WTC11 (cell line): ENCODE measurements around the gene PRKCE.

Source experiments
- ETV6 ChIP-seq: sonication (generic); formaldehyde crosslinking; IDR thresholded peaks from 2 replicates; pipeline ENCODE4 v1.8.1; 2022; ENCODE audit warnings: mild to moderate bottlenecking, missing genetic modification reagents
- MXD4 ChIP-seq: fragments of 250-450 bp; sonication (Bioruptor Pico); IDR thresholded peaks from 2 replicates; pipeline ENCODE4 v1.8.0; 2021; ENCODE audit warnings: mild to moderate bottlenecking, moderate library complexity, borderline replicate concordance
- NFE2L1 ChIP-seq: sonication (generic); formaldehyde crosslinking; IDR thresholded peaks from 2 replicates; pipeline ENCODE4 v1.8.1; 2023; ENCODE audit warnings: missing genetic modification reagents
- SP1 ChIP-seq: sonication (generic); formaldehyde crosslinking; conservative IDR thresholded peaks from 2 replicates; pipeline ENCODE4 v1.8.1; 2022; ENCODE audit warnings: missing genetic modification reagents
- ZBTB21 ChIP-seq: sonication (generic); formaldehyde crosslinking; IDR thresholded peaks from 2 replicates; pipeline ENCODE4 v1.8.1; 2023; ENCODE audit warnings: mild to moderate bottlenecking, missing genetic modification reagents, borderline replicate concordance
- ZNF138 ChIP-seq: sonication (generic); formaldehyde crosslinking; conservative IDR thresholded peaks from 2 replicates; pipeline ENCODE4 v1.8.1; 2022; ENCODE audit warnings: mild to moderate bottlenecking, moderate library complexity, missing genetic modification reagents
- ZNF232 ChIP-seq: sonication (generic); formaldehyde crosslinking; IDR thresholded peaks from 2 replicates; pipeline ENCODE4 v1.8.0; 2022; ENCODE audit warnings: mild to moderate bottlenecking, missing genetic modification reagents
- ZNF423 ChIP-seq: fragments of 250-450 bp; sonication (Bioruptor Pico); IDR thresholded peaks from 2 replicates; pipeline ENCODE4 v2.1.2; 2022; ENCODE audit warnings: mild to moderate bottlenecking, moderate library complexity
- TF ChIP-seq, protein P1 (sequence below): sonication (generic); formaldehyde crosslinking; IDR thresholded peaks from 2 replicates; pipeline ENCODE4 v1.8.1; 2023; ENCODE audit warnings: mild to moderate bottlenecking, missing genetic modification reagents, moderate library complexity
- TF ChIP-seq, protein P2 (sequence below): fragments of 200-600 bp; IDR thresholded peaks from 2 replicates; pipeline ENCODE4 v1.8.0; 2022; ENCODE audit warnings: antibody characterized with exemption
- TF ChIP-seq, protein P3 (sequence below): sonication (generic); formaldehyde crosslinking; IDR thresholded peaks from 2 replicates; pipeline ENCODE4 v1.8.0; 2022; ENCODE audit warnings: mild to moderate bottlenecking, missing genetic modification reagents
- TF ChIP-seq, protein P4 (sequence below): sonication (generic); formaldehyde crosslinking; conservative IDR thresholded peaks from 2 replicates; pipeline ENCODE4 v1.8.1; 2022; ENCODE audit warnings: mild to moderate bottlenecking, missing genetic modification reagents
- TF ChIP-seq, protein P5 (sequence below): sonication (generic); formaldehyde crosslinking; IDR thresholded peaks from 2 replicates; pipeline ENCODE4 v1.8.0; 2022; ENCODE audit warnings: mild to moderate bottlenecking, missing genetic modification reagents

DNA sequence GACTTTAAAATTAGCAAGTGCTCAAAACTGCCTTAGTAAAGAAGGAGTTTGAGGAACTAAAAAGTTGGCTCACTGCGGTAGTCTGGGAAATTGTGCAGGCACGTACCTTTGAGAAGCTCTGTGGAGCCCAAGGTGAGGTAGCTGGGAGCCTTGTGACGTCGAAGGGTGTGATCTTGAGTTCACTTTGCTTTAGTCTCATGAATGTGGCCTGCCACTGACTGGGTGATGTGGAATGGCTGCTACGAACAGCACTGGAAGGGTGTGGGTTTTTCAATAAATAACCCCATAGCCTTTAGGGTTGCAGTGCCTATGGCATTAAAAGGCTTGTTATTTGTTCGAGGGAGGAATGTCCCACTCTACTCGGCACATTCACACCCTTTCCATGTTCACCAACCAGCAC, 312.3 kb downstream of the PRKCE start:
- no peak for TF ChIP-seq MXD4 (CRISPR knock-in tag)
- TF ChIP-seq, protein P1, sequence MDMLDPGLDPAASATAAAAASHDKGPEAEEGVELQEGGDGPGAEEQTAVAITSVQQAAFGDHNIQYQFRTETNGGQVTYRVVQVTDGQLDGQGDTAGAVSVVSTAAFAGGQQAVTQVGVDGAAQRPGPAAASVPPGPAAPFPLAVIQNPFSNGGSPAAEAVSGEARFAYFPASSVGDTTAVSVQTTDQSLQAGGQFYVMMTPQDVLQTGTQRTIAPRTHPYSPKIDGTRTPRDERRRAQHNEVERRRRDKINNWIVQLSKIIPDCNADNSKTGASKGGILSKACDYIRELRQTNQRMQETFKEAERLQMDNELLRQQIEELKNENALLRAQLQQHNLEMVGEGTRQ (CRISPR knock-in tag), result no peak
- TF ChIP-seq, protein P2, sequence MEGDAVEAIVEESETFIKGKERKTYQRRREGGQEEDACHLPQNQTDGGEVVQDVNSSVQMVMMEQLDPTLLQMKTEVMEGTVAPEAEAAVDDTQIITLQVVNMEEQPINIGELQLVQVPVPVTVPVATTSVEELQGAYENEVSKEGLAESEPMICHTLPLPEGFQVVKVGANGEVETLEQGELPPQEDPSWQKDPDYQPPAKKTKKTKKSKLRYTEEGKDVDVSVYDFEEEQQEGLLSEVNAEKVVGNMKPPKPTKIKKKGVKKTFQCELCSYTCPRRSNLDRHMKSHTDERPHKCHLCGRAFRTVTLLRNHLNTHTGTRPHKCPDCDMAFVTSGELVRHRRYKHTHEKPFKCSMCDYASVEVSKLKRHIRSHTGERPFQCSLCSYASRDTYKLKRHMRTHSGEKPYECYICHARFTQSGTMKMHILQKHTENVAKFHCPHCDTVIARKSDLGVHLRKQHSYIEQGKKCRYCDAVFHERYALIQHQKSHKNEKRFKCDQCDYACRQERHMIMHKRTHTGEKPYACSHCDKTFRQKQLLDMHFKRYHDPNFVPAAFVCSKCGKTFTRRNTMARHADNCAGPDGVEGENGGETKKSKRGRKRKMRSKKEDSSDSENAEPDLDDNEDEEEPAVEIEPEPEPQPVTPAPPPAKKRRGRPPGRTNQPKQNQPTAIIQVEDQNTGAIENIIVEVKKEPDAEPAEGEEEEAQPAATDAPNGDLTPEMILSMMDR, result no peak
- TF ChIP-seq ETV6 (CRISPR knock-in tag), result no peak
- TF ChIP-seq, protein P3, sequence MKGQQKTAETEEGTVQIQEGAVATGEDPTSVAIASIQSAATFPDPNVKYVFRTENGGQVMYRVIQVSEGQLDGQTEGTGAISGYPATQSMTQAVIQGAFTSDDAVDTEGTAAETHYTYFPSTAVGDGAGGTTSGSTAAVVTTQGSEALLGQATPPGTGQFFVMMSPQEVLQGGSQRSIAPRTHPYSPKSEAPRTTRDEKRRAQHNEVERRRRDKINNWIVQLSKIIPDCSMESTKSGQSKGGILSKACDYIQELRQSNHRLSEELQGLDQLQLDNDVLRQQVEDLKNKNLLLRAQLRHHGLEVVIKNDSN (CRISPR knock-in tag), result no peak
- TF ChIP-seq SP1 (CRISPR knock-in tag), result no peak
- TF ChIP-seq ZNF138 (CRISPR knock-in tag), result no peak
- no peak for TF ChIP-seq NFE2L1 (CRISPR knock-in tag)
- TF ChIP-seq, protein P4, sequence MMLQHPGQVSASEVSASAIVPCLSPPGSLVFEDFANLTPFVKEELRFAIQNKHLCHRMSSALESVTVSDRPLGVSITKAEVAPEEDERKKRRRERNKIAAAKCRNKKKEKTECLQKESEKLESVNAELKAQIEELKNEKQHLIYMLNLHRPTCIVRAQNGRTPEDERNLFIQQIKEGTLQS (CRISPR knock-in tag), result no peak
- no peak for TF ChIP-seq ZNF423
- TF ChIP-seq, protein P5, sequence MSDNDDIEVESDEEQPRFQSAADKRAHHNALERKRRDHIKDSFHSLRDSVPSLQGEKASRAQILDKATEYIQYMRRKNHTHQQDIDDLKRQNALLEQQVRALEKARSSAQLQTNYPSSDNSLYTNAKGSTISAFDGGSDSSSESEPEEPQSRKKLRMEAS (CRISPR knock-in tag), result no peak
- no peak for TF ChIP-seq ZNF232
- no peak for TF ChIP-seq ZBTB21 (CRISPR knock-in tag)
